K562 (cell line): ENCODE data around the gene COQ9. TPM values are rescaled to one million over a fixed set of nuclear protein-coding genes. Genes with fewer than 3 reads are reported as not detected.

Experiments
- ATAC-seq: fragments of 200-7000 bp; cut with Tn5 transposase; 3 replicates; pipeline ENCODE4 v1.9.1; 2020; ENCODE audit warnings: moderate library complexity
- BruUV-seq: library from RNA; stranded (reverse); fragments of 400-500 nt; replicated peaks from 2 replicates; lab custom pipeline; 2021; lab: Mats Ljungman, UMichigan
- CTCF ChIA-PET: fragments of 300-600 bp; formaldehyde crosslinking; extraction: SDS; loops from one replicate; lab custom pipeline; 2021; ENCODE audit warnings: low intra/inter-chr PET ratio; lab: Yijun Ruan, JAX
- POLR2A ChIA-PET: fragments of 300-600, 350-650 bp; sonication (Branson Sonifier 250); formaldehyde crosslinking; extraction: SDS; loops from one replicate; lab custom pipeline; 2021; ENCODE audit warnings: antibody characterized with exemption, inconsistent platforms; lab: Yijun Ruan, JAX
- DNase-seq, 4 experiments: peaks; one replicate each; pipeline versions ENCODE4 v3.0.0 to v3.0.0-alpha.2; 2011 to 2018; ENCODE audit warnings: low spot score in 3 of 4, mixed read lengths in 3 of 4; ENCODE audit errors: extremely low read depth in 1 of 4
- FAIRE-seq: peaks from 2 replicates; lab custom pipeline; 2011; peaks lifted over from hg19 to GRCh38; lab: Jason Lieb, UNC
- H2AFZ ChIP-seq: 2 replicates; pipeline ENCODE4 v1.6.0; 2011; ENCODE audit warnings: low read depth, low read length, control low read depth, inconsistent platforms
- H3K27ac ChIP-seq: fragments of 200-600 bp; 3 replicates; pipeline ENCODE4 v1.8.0; 2011; ENCODE audit warnings: low read depth, mild to moderate bottlenecking, control low read depth, inconsistent platforms, low read length, moderate library complexity, mixed read lengths; ENCODE audit errors: extremely low read depth
- H3K27me3 ChIP-seq, 2 experiments: fragments of 300-600 bp in 1 of 2; 2 replicates in 1 of 2; 3 replicates in 1 of 2; pipeline versions ENCODE4 v1.6.0 to v1.8.0; 2011; ENCODE audit warnings: inconsistent platforms in 2 of 2, low read length in 2 of 2, mild to moderate bottlenecking in 1 of 2, mixed read lengths in 1 of 2, moderate library complexity in 1 of 2; ENCODE audit not compliant: control insufficient read depth in 2 of 2, insufficient read depth in 2 of 2
- H3K36me3 ChIP-seq: fragments of 300-600 bp; 3 replicates; pipeline ENCODE4 v1.8.0; 2011; ENCODE audit warnings: mild to moderate bottlenecking, low read length, inconsistent platforms; ENCODE audit not compliant: control insufficient read depth, insufficient read depth
- H3K4me1 ChIP-seq, 2 experiments: fragments of 200-600 bp in 1 of 2; replicated peaks in 1 of 2; 2 replicates in 1 of 2; 3 replicates in 1 of 2; pipeline versions ENCODE4 v1.5.1 to v1.8.0; 2011; ENCODE audit warnings: inconsistent platforms in 2 of 2, low read length in 2 of 2, mild to moderate bottlenecking in 1 of 2, mixed read lengths in 1 of 2, moderate library complexity in 1 of 2; ENCODE audit not compliant: control insufficient read depth in 2 of 2, insufficient read depth in 2 of 2
- H3K4me2 ChIP-seq: 2 replicates; pipeline ENCODE4 v1.6.1; 2011; ENCODE audit warnings: low read length, control low read depth, inconsistent platforms, mixed read lengths; ENCODE audit not compliant: insufficient read depth
- H3K4me3 ChIP-seq: fragments of 200-600 bp; sonication (generic), shearing (Covaris generic); 2 replicates; pipeline ENCODE4 v1.5.1; 2016; ENCODE audit warnings: control low read depth, inconsistent platforms
- H3K79me2 ChIP-seq: fragments of 200-600 bp; 3 replicates; pipeline ENCODE4 v1.8.0; 2011; ENCODE audit warnings: low read length, inconsistent platforms; ENCODE audit not compliant: control insufficient read depth, insufficient read depth
- H3K9ac ChIP-seq, 2 experiments: 2 replicates each; pipeline versions ENCODE4 v1.6.0 to v1.6.1; 2011; ENCODE audit warnings: low read depth in 2 of 2, low read length in 2 of 2, control low read depth in 1 of 2, inconsistent platforms in 1 of 2, mild to moderate bottlenecking in 1 of 2, mixed read lengths in 1 of 2; ENCODE audit not compliant: insufficient read depth in 1 of 2
- H3K9me1 ChIP-seq: one replicate; pipeline ENCODE4 v1.6.0; 2011; ENCODE audit warnings: inconsistent platforms, mild to moderate bottlenecking, low read length, moderate library complexity; ENCODE audit not compliant: control insufficient read depth, insufficient read depth
- H3K9me3 ChIP-seq: replicated peaks from 2 replicates; pipeline ENCODE4 v1.5.1; 2011; ENCODE audit warnings: low read depth, low read length, inconsistent platforms; ENCODE audit not compliant: control insufficient read depth, insufficient read depth
- H4K20me1 ChIP-seq: replicated peaks from 2 replicates; pipeline ENCODE4 v1.6.1; 2011; ENCODE audit warnings: low read length, inconsistent platforms, mixed read lengths; ENCODE audit not compliant: control insufficient read depth, insufficient read depth
- KDM2B ChIP-seq: fragments of 250-450 bp; sonication (Bioruptor Pico); IDR thresholded peaks from 2 replicates; pipeline ENCODE4 v1.8.0; 2021; ENCODE audit warnings: mild to moderate bottlenecking, moderate library complexity
- NFRKB ChIP-seq: fragments of 450-650 bp; IDR thresholded peaks from 2 replicates; pipeline ENCODE4 v1.6.1; 2016; ENCODE audit warnings: low read depth
- RBFOX2 ChIP-seq: fragments of 200-400 bp; formaldehyde crosslinking; IDR thresholded peaks from 2 replicates; pipeline ENCODE4 v1.6.1; 2017; ENCODE audit warnings: low read depth, mild to moderate bottlenecking, low read length, moderate library complexity
- SMAD1 ChIP-seq: fragments of 150-350 bp; IDR thresholded peaks from 2 replicates; pipeline ENCODE4 v1.6.1; 2014; ENCODE audit warnings: low read length, low read depth; ENCODE audit not compliant: partially characterized antibody
- TEAD4 ChIP-seq, 2 experiments: sonication (generic) in 1 of 2; formaldehyde crosslinking in 1 of 2; IDR thresholded peaks; 2 replicates each; pipeline versions ENCODE4 v1.6.1 to v1.8.0; 2012 to 2022; ENCODE audit warnings: borderline replicate concordance in 1 of 2, inconsistent platforms in 1 of 2, low read length in 1 of 2, mild to moderate bottlenecking in 1 of 2, missing genetic modification reagents in 1 of 2
- ZNF184 ChIP-seq: sonication (generic); formaldehyde crosslinking; IDR thresholded peaks from 2 replicates; pipeline ENCODE4 v1.5.0; 2020; ENCODE audit warnings: missing genetic modification reagents
- ZNF217 ChIP-seq: sonication (generic); formaldehyde crosslinking; IDR thresholded peaks from 2 replicates; pipeline ENCODE4 v1.8.0; 2022; ENCODE audit warnings: mild to moderate bottlenecking, missing genetic modification reagents
- ZNF583 ChIP-seq: fragments of 250-450 bp; sonication (Bioruptor Pico); IDR thresholded peaks from 2 replicates; pipeline ENCODE4 v1.4.0; 2020
- WGBS: fragments of 100-300 bp; shearing (Covaris generic); methylation state at CpG from one replicate; pipeline ENCODE4 v1.1.6; 2016; ENCODE audit warnings: low coverage, mixed read lengths; ENCODE audit not compliant: insufficient coverage; ENCODE audit errors: missing lambda C conversion rate; 5-methylcytosine and 5-hydroxymethylcytosine counted together
- in situ Hi-C: fragments of 300-500 bp; cut with MboI; formaldehyde crosslinking; loops from 4 replicates; pipeline ENCODE4 v1.15.0; 2018; ENCODE audit warnings: inconsistent platforms, mixed read lengths
- intact Hi-C: fragments of 100-400 bp; cut with micrococcal nuclease; formaldehyde crosslinking; loops from 2 replicates; pipeline ENCODE4 v1.14.2; 2022
- polyA plus RNA-seq, 8 experiments: library from polyadenylated mRNA; depleted of rRNA in 4 of 8; stranded (reverse) in 5 of 8; unstranded in 3 of 8; fragments of >200 nt; fragmentation: Nextera tagmentation in 2 of 8; fragmentation: Illumina TruSeq in 1 of 8; extraction: Ambion mirVana in 2 of 8; extraction: Trizol in 1 of 8; gene quantifications; 2 replicates each; pipeline versions ENCODE4 v1.2.1 to v1.2.3, GENCODE V29; 2011 to 2014; ENCODE audit warnings: inconsistent platforms in 1 of 8, missing spikeins in 1 of 8
- total RNA-seq, 7 experiments: library from RNA; depleted of rRNA in 6 of 7; stranded (reverse); fragments of >200 nt in 6 of 7; fragmentation: Illumina TruSeq in 2 of 7; extraction: Trizol in 2 of 7; gene quantifications; 2 replicates each; pipeline versions ENCODE4 v1.2.1 to v1.2.3, GENCODE V29; 2011 to 2021; ENCODE audit warnings: low replicate concordance in 1 of 7

The COQ9 gene
- total and polyA plus RNA-seq, 9 of the 15 experiments (the other 6 are each of a cell fraction or from before 2014, with no cell fraction given), result 35.0 to 139 (median 71.4) TPM

DNA sequence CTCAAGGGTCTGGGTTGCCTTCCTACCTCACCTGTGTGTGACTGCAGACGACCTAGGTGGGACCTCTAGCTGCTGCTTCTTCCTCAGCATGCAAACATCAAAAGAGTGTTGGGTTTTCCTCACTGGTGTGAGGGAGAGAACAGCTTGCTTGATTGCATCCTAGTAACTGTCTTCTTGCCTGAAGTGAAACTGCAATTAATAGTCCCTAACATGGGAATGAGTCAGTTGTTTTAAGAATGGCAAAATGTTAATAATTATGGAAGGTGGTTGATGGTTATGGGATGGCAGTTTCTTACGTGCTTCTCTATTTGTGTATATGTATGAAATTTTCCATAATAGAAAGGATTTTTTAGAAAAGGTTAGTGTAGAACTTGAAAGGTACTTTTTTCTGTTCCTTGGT, 21.1 kb downstream of the COQ9 start:
- Histone ChIP-seq H3K4me3 (no peak overlapping the region), H3K9me1 (peaks cover 3% of the 10 kb centered on the region), H2AFZ (no peak overlapping the region), H3K9me3 (no peaks in the 10 kb centered on the region), H3K9ac (no peak overlapping the region), H3K4me2 (no peak overlapping the region), H3K79me2 (peaks cover 20% of the 10 kb centered on the region), H4K20me1 (0 out of 2 replicates have a peak, but pooled peaks cover 4% of the 10 kb centered on the region), H3K4me1 (peaks cover 0 to 2% of the 10 kb centered on the region in 2 experiments; a peak in 3 of 5 replicates), H3K27ac (no peak overlapping the region), H3K27me3 (no peaks in the 10 kb centered on the region), H3K36me3 (peaks cover 95% of the 10 kb centered on the region)
- WGBS, result 91% methylated on average over 2 of the region's 2 CpGs
- ATAC-seq (no peak), FAIRE-seq (no peak), DNase-seq (no peak)
- TF ChIP-seq ZNF217 (CRISPR knock-in tag), result no peak
- no peak for TF ChIP-seq ZNF184 (CRISPR knock-in tag)
- TF ChIP-seq NFRKB, result no peak
- TF ChIP-seq ZNF583 (CRISPR knock-in tag), result no peak
- TF ChIP-seq KDM2B (CRISPR knock-in tag), result no peak
- no peak for TF ChIP-seq RBFOX2
- no peak for TF ChIP-seq SMAD1
- TF ChIP-seq TEAD4 (IDR thresholded peaks at IDR 0.05; ENCODE audit: low read length), result no peak
- TF ChIP-seq TEAD4 (CRISPR knock-in tag; IDR thresholded peaks at IDR 0.05; ENCODE audit: borderline replicate concordance), result no peak
- BruUV-seq, result no TSS peak
- intact Hi-C loops, result no loop called here
- in situ Hi-C loops, result no loop called here
- POLR2A ChIA-PET, result interaction anchor here (0.7 to 0.8 kb wide), 2 partner anchors 11 to 170 kb away, joined by 3 read pairs; no protein-coding TSS in a partner anchor
- CTCF ChIA-PET, result no interaction called here
